Type B pancreatic cell (in vitro differentiated cells): Measurements from ENCODE around the gene SRSF12. TPM values are rescaled to one million over a fixed set of nuclear protein-coding genes. Genes with fewer than 3 reads are reported as not detected.
A peak's percentile ranks its signal among the peaks of the same experiment; 100 is the strongest.

Experiments used
- DNase-seq: peaks from one replicate; pipeline ENCODE4 v3.0.0; 2021; ENCODE audit warnings: mixed read lengths; ENCODE audit not compliant: unreplicated experiment; ENCODE audit errors: extremely low spot score
- H3K27ac Mint-ChIP-seq: 2 replicates; pipeline ENCODE4 v1.8.0; 2021; ENCODE audit warnings: mild to moderate bottlenecking, mixed read lengths
- H3K27me3 Mint-ChIP-seq: 2 replicates; pipeline ENCODE4 v1.8.0; 2021; ENCODE audit warnings: mixed read lengths
- H3K36me3 Mint-ChIP-seq: 2 replicates; pipeline ENCODE4 v1.8.0; 2021; ENCODE audit warnings: mixed read lengths
- H3K4me1 Mint-ChIP-seq: one replicate; pipeline ENCODE4 v1.8.0; 2021; ENCODE audit warnings: mixed read lengths; ENCODE audit not compliant: unreplicated experiment
- H3K4me3 Mint-ChIP-seq: 2 replicates; pipeline ENCODE4 v1.8.0; 2021; ENCODE audit warnings: mild to moderate bottlenecking, mixed read lengths
- H3K9me3 Mint-ChIP-seq: 2 replicates; pipeline ENCODE4 v1.8.0; 2021; ENCODE audit warnings: mixed read lengths
- CTCF ChIP-seq: fragments of 200-600 bp; sonication (generic); conservative IDR thresholded peaks from 2 replicates; pipeline ENCODE4 v1.5.0; 2021; ENCODE audit warnings: antibody characterized with exemption, mild to moderate bottlenecking
- total RNA-seq: library from RNA; stranded (reverse); gene quantifications from 2 replicates; pipeline ENCODE4 v1.2.1, GENCODE V29; 2021; ENCODE audit warnings: low replicate concordance

The SRSF12 gene
- total RNA-seq, 1 donor from 2014 or later: 10.5 TPM

- H3K36me3 Mint-ChIP-seq: peaks cover 5% of the 10 kb centered on the region
- peaks cover 15% of the 10 kb centered on the region for H3K4me1 Mint-ChIP-seq
- H3K27ac Mint-ChIP-seq: no peak overlapping the region
- H3K27me3 Mint-ChIP-seq: peaks cover 5% of the 10 kb centered on the region
- no peak overlapping the region for H3K4me3 Mint-ChIP-seq
- no peaks in the 10 kb centered on the region for H3K9me3 Mint-ChIP-seq
- no peak for DNase-seq
- TF ChIP-seq CTCF: no peak
Observed at GRCh38 chr6:89120371-89120770, 2.5 kb upstream of the SRSF12 start.

GRCh38 chr6:89118931-89119330 is 1.1 kb upstream of the SRSF12 start:
- no peak for DNase-seq
- Mint-ChIP-seq H3K9me3 (no peaks in the 10 kb centered on the region), H3K4me1 (peaks cover 15% of the 10 kb centered on the region), H3K4me3 (peak overlapping the region; percentile 84), H3K27ac (peak overlapping the region; percentile 12), H3K36me3 (peaks cover 5% of the 10 kb centered on the region), H3K27me3 (peaks cover 5% of the 10 kb centered on the region)
- no peak for TF ChIP-seq CTCF

GRCh38 chr6:89116702-89117101 is 1.2 kb downstream of the SRSF12 start:
- no peak for TF ChIP-seq CTCF
- Mint-ChIP-seq H3K9me3 (no peaks in the 10 kb centered on the region), H3K4me3 (peak overlapping the region; percentile 95), H3K36me3 (peaks cover 5% of the 10 kb centered on the region), H3K4me1 (peaks cover 15% of the 10 kb centered on the region), H3K27ac (peak overlapping the region; percentile 72), H3K27me3 (peaks cover 5% of the 10 kb centered on the region)
- no peak for DNase-seq

- no peaks in the 10 kb centered on the region for H3K9me3 Mint-ChIP-seq
- no peak overlapping the region for H3K4me3 Mint-ChIP-seq
- peaks cover 8% of the 10 kb centered on the region for H3K36me3 Mint-ChIP-seq
- no peak overlapping the region for H3K27ac Mint-ChIP-seq
- peaks cover 2% of the 10 kb centered on the region for H3K27me3 Mint-ChIP-seq
- peaks cover 4% of the 10 kb centered on the region for H3K4me1 Mint-ChIP-seq
- TF ChIP-seq CTCF: no peak
- no peak for DNase-seq
Observed at GRCh38 chr6:89111933-89112332, 5.9 kb downstream of the SRSF12 start.

- Mint-ChIP-seq H3K4me3 (no peak overlapping the region), H3K27me3 (no peaks in the 10 kb centered on the region), H3K4me1 (no peaks in the 10 kb centered on the region), H3K36me3 (peaks cover 10% of the 10 kb centered on the region), H3K9me3 (no peaks in the 10 kb centered on the region), H3K27ac (no peak overlapping the region)
- DNase-seq: no peak
- TF ChIP-seq CTCF: no peak
Observed at GRCh38 chr6:89110284-89110683, 7.6 kb downstream of the SRSF12 start.

- H3K27me3 Mint-ChIP-seq: no peaks in the 10 kb centered on the region
- H3K4me1 Mint-ChIP-seq: no peaks in the 10 kb centered on the region
- no peak for DNase-seq
- peaks cover 8% of the 10 kb centered on the region for H3K36me3 Mint-ChIP-seq
- H3K27ac Mint-ChIP-seq: no peak overlapping the region
- no peaks in the 10 kb centered on the region for H3K9me3 Mint-ChIP-seq
- no peak overlapping the region for H3K4me3 Mint-ChIP-seq
- no peak for TF ChIP-seq CTCF
Observed at GRCh38 chr6:89100114-89100513, 17.8 kb downstream of the SRSF12 start.
